ENCODE data around the gene GFER.
"Not testable (repeated sequence)": the region's sequence is repeated elsewhere in the genome, so short reads cannot be mapped to it uniquely, and the experiment has no call there.

The GFER gene

DNA sequence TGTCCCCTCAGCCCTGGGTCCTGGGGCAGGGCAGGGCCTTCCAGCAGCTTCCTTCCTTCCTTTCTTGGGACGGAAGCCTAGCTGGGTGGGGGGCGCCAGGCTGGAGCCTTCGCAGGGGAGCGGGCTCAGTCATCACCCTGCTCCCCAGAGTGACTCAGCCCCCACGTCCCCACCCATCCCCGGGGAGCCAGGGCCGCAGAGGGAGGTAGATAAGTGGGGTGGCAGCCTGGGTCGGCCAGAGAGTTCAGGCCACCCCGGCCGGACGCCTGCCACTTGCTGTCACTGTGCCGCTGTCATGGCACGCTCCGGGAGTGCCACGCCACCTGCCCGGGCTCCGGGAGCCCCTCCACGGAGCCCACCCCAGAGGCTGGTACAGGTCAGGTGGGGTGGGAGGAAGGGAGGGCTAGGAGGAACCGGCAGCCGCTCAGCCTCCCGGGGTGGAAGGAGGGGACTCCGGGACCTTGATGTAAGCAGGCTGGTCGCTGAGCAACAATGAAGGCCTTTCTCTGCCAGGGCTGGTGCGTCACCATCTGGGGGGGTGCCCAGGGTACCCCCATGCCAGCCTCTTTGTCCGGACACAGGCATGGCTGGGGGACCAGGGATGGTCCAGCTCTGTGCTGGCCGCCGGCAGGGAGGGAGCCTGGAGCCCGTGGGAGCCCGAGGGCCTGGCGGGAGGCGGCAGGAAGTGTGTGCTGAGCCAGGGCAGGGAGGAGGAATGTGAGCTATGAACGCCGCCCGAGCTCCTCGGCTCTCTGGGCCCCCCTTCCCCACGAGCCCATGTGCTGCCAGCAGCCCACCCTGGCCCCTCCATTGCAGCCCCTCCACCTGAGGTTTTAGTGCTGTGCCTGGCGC lies 49.3 kb downstream of the GFER start:
- Histone ChIP-seq H3K9me3 (ENCODE audit: severe bottlenecking) (no peaks in the 10 kb centered on the region), H3K27ac (no peak overlapping the region), H3K4me3 (ENCODE audit: low read depth, low read length) (no peak overlapping the region), H3K36me3 (peaks cover 26% of the 10 kb centered on the region), H3K27me3 (ENCODE audit: insufficient read depth, low read depth, severe bottlenecking) (no peaks in the 10 kb centered on the region)
- TF ChIP-seq, protein P1, sequence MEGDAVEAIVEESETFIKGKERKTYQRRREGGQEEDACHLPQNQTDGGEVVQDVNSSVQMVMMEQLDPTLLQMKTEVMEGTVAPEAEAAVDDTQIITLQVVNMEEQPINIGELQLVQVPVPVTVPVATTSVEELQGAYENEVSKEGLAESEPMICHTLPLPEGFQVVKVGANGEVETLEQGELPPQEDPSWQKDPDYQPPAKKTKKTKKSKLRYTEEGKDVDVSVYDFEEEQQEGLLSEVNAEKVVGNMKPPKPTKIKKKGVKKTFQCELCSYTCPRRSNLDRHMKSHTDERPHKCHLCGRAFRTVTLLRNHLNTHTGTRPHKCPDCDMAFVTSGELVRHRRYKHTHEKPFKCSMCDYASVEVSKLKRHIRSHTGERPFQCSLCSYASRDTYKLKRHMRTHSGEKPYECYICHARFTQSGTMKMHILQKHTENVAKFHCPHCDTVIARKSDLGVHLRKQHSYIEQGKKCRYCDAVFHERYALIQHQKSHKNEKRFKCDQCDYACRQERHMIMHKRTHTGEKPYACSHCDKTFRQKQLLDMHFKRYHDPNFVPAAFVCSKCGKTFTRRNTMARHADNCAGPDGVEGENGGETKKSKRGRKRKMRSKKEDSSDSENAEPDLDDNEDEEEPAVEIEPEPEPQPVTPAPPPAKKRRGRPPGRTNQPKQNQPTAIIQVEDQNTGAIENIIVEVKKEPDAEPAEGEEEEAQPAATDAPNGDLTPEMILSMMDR (IDR thresholded peaks at IDR 0.05; ENCODE audit: low read depth, low read length), result no peak
- no peak for DNase-seq

DNA sequence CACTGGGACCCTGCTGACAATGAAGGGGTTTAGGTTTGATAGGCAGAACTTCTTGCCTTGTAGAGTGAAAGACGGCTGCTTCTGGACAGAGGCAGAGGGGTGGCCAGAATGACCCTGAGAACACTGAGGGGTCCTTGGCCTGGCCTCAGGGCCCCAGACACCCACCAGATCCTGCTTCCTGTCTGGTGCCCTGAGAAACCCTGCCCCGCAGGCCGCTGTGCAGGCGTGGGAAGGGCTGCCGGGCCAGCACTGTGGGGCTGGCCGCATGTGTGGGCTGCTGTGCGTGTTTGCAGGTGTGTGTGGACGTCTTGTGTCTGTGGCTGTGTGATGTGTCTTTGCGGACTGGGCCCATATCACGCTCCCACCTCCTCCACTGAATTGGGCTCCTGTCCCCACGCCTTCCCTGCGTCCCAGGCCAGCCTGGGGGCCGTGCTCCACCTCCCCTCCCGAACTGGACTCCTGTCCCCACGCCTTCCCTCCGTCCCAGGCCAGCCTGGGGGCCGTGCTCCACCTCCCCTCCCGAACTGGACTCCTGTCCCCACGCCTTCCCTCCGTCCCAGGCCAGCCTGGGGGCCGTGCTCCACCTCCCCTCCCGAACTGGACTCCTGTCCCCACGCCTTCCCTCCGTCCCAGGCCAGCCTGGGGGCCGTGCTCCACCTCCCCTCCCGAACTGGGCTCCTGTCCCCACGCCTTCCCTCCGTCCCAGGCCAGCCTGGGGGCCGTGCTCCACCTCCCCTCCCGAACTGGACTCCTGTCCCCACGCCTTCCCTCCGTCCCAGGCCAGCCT lies 50.1 kb downstream of the GFER start:
- H3K27me3 ChIP-seq (ENCODE audit: insufficient read depth, low read depth, severe bottlenecking); H3K4me3 ChIP-seq (ENCODE audit: low read depth, low read length); DNase-seq; H3K27ac ChIP-seq; H3K9me3 ChIP-seq (ENCODE audit: severe bottlenecking): not testable (repeated sequence)
- peaks cover 30% of the 10 kb centered on the region for H3K36me3 ChIP-seq

DNA sequence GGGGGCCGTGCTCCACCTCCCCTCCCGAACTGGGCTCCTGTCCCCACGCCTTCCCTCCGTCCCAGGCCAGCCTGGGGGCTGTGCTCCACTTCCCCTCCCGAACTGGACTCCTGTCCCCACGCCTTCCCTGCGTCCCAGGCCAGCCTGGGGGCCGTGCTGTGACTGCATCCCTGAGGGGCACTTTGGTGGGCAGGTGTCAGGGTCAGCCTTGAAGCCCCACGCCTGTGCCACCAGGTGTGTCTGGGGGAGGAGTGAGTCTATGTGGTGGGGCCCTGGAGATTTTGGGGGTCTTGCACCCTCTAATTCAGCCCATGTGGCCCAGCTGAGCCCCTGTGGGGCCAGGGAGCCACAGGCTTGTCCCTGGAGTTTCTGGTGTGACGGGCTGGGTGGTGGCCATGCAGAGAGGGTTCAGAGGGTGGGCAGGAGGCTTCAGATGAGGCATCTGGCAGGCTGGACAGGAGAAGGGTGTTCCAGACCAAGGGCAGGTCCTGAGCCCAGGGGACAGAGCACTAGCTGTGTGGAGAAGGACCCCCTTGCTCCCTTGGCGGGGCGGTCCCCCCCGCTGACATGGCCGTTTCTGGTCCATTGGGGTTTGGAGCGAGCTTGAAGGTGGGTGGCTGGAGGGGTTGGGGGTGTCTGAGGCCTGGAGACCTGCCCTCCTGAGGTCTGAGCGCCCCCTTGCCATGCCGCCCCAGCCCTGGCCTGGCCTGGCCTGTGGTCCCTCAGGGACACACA lies 50.9 kb downstream of the GFER start:
- no peak for DNase-seq
- no peaks in the 10 kb centered on the region for H3K27me3 ChIP-seq (ENCODE audit: insufficient read depth, low read depth, severe bottlenecking)
- H3K4me3 ChIP-seq (ENCODE audit: low read depth, low read length), result no peak overlapping the region
- TF ChIP-seq, protein P1 (IDR thresholded peaks at IDR 0.05; ENCODE audit: low read depth, low read length), result no peak
- no peak overlapping the region for H3K27ac ChIP-seq
- no peaks in the 10 kb centered on the region for H3K9me3 ChIP-seq (ENCODE audit: severe bottlenecking)
- H3K36me3 ChIP-seq, result peaks cover 30% of the 10 kb centered on the region

DNA sequence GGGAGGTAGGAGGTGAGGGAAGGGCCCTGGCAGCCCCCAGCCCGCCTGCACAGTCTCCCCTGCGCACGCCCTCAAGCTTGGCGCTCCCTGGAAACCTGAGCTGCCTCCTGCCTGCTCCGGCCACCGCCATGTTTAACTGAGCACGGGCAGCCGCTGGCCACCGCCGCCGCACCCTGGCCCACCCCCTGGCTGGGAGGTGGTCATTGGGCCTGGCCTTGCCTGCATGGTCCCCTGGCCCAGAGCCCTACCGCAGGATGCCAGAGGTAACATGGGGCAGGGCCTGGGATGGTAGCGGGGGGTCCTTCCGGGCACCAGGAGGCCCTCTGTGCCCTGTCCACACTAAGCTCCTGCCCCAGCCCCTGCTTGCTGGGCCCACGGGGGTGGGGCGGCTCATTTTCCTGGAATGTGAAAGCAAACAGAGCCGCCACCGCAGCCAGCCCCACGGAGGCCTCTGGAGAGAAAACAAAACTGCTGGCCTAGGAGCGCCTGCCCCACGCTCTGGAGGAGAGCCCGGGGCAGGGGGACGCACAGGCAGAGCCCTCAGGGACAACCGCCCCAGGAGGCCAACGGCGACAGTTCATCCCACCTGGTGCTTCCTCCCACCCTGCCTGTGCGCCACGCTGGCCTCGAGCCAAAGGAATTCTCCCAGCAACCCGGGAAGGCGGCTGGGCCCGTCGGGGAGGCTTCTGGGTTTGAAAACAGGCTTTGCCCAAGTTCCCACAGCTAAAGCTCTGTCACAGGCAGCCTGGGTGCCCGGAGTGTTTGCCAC lies 51.6 kb downstream of the GFER start:
- TF ChIP-seq, protein P1 (IDR thresholded peaks at IDR 0.05; ENCODE audit: low read depth, low read length), result no peak
- no peak for DNase-seq
- H3K27ac ChIP-seq, result no peak overlapping the region
- H3K36me3 ChIP-seq, result peaks cover 26% of the 10 kb centered on the region
- H3K9me3 ChIP-seq (ENCODE audit: severe bottlenecking), result no peaks in the 10 kb centered on the region
- no peaks in the 10 kb centered on the region for H3K27me3 ChIP-seq (ENCODE audit: insufficient read depth, low read depth, severe bottlenecking)
- no peak overlapping the region for H3K4me3 ChIP-seq (ENCODE audit: low read depth, low read length)

DNA sequence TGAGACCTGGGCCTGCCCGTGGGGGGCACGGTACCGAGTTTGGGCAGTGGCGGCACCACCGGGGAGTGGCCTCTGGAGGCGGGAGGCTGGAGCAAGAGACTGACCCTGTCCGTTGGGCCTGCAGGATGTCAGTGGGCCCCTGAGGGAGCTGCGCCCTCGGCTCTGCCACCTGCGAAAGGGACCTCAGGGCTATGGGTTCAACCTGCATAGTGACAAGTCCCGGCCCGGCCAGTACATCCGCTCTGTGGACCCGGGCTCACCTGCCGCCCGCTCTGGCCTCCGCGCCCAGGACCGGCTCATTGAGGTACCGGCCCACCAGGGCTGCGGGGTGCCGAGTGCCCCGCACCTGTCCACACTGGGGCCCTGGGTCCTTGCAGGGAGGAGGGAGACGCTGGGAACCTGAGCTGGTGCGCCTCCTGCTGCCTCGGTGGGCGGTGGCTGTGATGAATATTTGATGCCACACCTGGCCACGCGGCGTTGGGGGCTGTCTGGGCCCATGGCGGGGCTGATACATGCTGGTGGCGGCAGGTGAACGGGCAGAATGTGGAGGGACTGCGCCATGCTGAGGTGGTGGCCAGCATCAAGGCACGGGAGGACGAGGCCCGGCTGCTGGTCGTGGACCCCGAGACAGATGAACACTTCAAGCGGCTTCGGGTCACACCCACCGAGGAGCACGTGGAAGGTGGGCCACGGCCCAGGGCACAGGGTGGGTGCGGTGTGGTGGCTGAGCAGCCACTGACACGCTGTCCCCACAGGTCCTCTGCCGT lies 52.4 kb downstream of the GFER start:
- H3K27me3 ChIP-seq (ENCODE audit: insufficient read depth, low read depth, severe bottlenecking), result no peaks in the 10 kb centered on the region
- no peak for DNase-seq
- TF ChIP-seq, protein P1 (IDR thresholded peaks at IDR 0.05; ENCODE audit: low read depth, low read length), result no peak
- no peak overlapping the region for H3K27ac ChIP-seq
- H3K4me3 ChIP-seq (ENCODE audit: low read depth, low read length), result no peak overlapping the region
- peaks cover 22% of the 10 kb centered on the region for H3K36me3 ChIP-seq
- no peaks in the 10 kb centered on the region for H3K9me3 ChIP-seq (ENCODE audit: severe bottlenecking)
